Measurements from ENCODE around the gene PRR16.

DNA sequence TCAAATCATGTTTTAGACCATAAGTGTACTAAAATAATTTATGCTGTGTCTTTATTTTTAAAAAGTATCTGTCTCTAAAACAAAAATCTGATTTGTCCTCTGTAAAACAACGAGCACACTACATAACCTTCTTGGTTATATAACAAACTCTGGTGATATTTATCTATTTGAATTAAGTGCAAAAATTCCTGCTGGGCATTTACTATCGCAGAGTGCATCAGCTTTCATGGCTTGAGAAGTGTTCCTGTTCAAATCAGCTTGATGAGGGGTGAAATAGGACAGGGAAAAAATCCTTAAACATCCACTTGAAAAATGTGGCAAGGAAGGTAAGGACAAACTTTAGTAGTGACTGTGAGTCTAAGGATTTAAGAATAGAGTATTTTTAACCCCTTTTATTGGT, 65.3 kb downstream of the PRR16 start:
- TF ChIP-seq, protein P1, sequence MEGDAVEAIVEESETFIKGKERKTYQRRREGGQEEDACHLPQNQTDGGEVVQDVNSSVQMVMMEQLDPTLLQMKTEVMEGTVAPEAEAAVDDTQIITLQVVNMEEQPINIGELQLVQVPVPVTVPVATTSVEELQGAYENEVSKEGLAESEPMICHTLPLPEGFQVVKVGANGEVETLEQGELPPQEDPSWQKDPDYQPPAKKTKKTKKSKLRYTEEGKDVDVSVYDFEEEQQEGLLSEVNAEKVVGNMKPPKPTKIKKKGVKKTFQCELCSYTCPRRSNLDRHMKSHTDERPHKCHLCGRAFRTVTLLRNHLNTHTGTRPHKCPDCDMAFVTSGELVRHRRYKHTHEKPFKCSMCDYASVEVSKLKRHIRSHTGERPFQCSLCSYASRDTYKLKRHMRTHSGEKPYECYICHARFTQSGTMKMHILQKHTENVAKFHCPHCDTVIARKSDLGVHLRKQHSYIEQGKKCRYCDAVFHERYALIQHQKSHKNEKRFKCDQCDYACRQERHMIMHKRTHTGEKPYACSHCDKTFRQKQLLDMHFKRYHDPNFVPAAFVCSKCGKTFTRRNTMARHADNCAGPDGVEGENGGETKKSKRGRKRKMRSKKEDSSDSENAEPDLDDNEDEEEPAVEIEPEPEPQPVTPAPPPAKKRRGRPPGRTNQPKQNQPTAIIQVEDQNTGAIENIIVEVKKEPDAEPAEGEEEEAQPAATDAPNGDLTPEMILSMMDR (IDR thresholded peaks at IDR 0.05) = no peak
- no peak for TF ChIP-seq POLR2A (IDR thresholded peaks at IDR 0.05)
